ENCODE results near the gene TDRD7. TPM values are rescaled to one million over a fixed set of nuclear protein-coding genes. Genes with fewer than 3 reads are reported as not detected.

The TDRD7 gene
- total RNA-seq, 1 donor from 2014 or later = 7.9 TPM

- Histone ChIP-seq H3K27me3 (ENCODE audit: low read depth) (no peaks in the 10 kb centered on the region), H3K36me3 (peaks cover 49% of the 10 kb centered on the region), H3K9me3 (replicated peaks) (peaks cover 13% of the 10 kb centered on the region), H3K4me1 (no peaks in the 10 kb centered on the region), H3K27ac (replicated peaks) (no peak overlapping the region), H3K4me3 (no peak overlapping the region)
- intact Hi-C loops (cut with micrococcal nuclease) = no loop called here
- no peak for TF ChIP-seq CTCF (IDR thresholded peaks at IDR 0.05; ENCODE audit: borderline replicate concordance)
- no peak for DNase-seq
Observed at GRCh38 chr9:97373331-97373730, 38.6 kb upstream of the TDRD7 start.

- Histone ChIP-seq H3K27ac (replicated peaks) (no peak overlapping the region), H3K4me1 (no peaks in the 10 kb centered on the region), H3K36me3 (peaks cover 38% of the 10 kb centered on the region), H3K9me3 (replicated peaks) (no peaks in the 10 kb centered on the region), H3K4me3 (no peak overlapping the region), H3K27me3 (ENCODE audit: low read depth) (no peaks in the 10 kb centered on the region)
- no peak for DNase-seq
- TF ChIP-seq CTCF (IDR thresholded peaks at IDR 0.05; ENCODE audit: borderline replicate concordance) = no peak
- intact Hi-C loops (cut with micrococcal nuclease) = no loop called here
Observed at GRCh38 chr9:97374811-97375210, 37.1 kb upstream of the TDRD7 start.

DNA sequence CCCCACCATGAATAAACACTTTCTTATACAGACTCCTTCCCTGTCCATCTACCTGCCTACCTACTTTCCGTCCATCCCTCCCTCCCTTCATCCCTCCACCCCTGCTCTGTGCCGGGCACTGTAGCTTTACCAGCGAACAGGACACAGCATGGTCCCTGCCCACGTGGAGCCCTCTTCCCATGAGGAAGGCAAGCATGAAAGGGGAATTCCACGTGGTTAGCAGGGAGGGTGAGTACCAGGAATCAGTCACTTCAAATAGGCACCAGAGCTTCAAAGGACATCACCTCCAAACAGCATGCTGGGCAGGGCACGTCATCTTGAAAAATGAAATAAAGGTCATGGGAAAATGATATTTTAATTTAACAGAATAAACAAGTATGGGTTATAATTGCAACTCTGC lies 35.0 kb upstream of the TDRD7 start:
- Histone ChIP-seq H3K27me3 (ENCODE audit: low read depth) (no peaks in the 10 kb centered on the region), H3K27ac (replicated peaks) (no peak overlapping the region), H3K9me3 (replicated peaks) (no peaks in the 10 kb centered on the region), H3K4me3 (no peak overlapping the region), H3K36me3 (peaks cover 32% of the 10 kb centered on the region), H3K4me1 (no peaks in the 10 kb centered on the region)
- no peak for TF ChIP-seq CTCF (IDR thresholded peaks at IDR 0.05; ENCODE audit: borderline replicate concordance)
- DNase-seq = no peak
- intact Hi-C loops (cut with micrococcal nuclease) = no loop called here

- Histone ChIP-seq H3K4me1 (peaks cover 2% of the 10 kb centered on the region), H3K27me3 (ENCODE audit: low read depth) (peaks cover 19% of the 10 kb centered on the region), H3K9me3 (replicated peaks) (no peaks in the 10 kb centered on the region), H3K27ac (replicated peaks) (no peak overlapping the region), H3K4me3 (no peak overlapping the region), H3K36me3 (peaks cover 7% of the 10 kb centered on the region)
- intact Hi-C loops (cut with micrococcal nuclease) = no loop called here
- DNase-seq = no peak
- no peak for TF ChIP-seq CTCF (IDR thresholded peaks at IDR 0.05; ENCODE audit: borderline replicate concordance)
Observed at GRCh38 chr9:97382099-97382718, 29.7 kb upstream of the TDRD7 start.

- H3K36me3 ChIP-seq = peaks cover 4% of the 10 kb centered on the region
- TF ChIP-seq CTCF (IDR thresholded peaks at IDR 0.05; ENCODE audit: borderline replicate concordance) = no peak
- no peaks in the 10 kb centered on the region for H3K9me3 ChIP-seq (replicated peaks)
- peaks cover 7% of the 10 kb centered on the region for H3K4me1 ChIP-seq
- H3K27ac ChIP-seq (replicated peaks) = no peak overlapping the region
- no peak for DNase-seq
- no peak overlapping the region for H3K4me3 ChIP-seq
- intact Hi-C loops (cut with micrococcal nuclease) = no loop called here
- peaks cover 43% of the 10 kb centered on the region for H3K27me3 ChIP-seq (ENCODE audit: low read depth)
Observed at GRCh38 chr9:97384406-97385262, 27.3 kb upstream of the TDRD7 start.
